HepG2 (cell line): Measurements from ENCODE around the gene TRAPPC10. TPM values are rescaled to one million over a fixed set of nuclear protein-coding genes. Genes with fewer than 3 reads are reported as not detected.
"Not testable (repeated sequence)": the region's sequence is repeated elsewhere in the genome, so short reads cannot be mapped to it uniquely, and the experiment has no call there.

Experiments
- ATAC-seq: fragments of 200-7000 bp; cut with Tn5 transposase; 3 replicates; pipeline ENCODE4 v1.9.1; 2020; ENCODE audit warnings: mild to moderate bottlenecking, moderate library complexity
- BruUV-seq: library from RNA; stranded (reverse); fragments of 400-500 nt; replicated peaks from 2 replicates; lab custom pipeline; 2021; lab: Mats Ljungman, UMichigan
- CTCF ChIA-PET: fragments of 300-600 bp; formaldehyde crosslinking; extraction: SDS; loops from one replicate; lab custom pipeline; 2021; ENCODE audit warnings: low total read pairs, inconsistent platforms, low intra/inter-chr PET ratio; lab: Yijun Ruan, JAX
- POLR2A ChIA-PET: fragments of 350-600 bp; sonication (Branson Sonifier 250); formaldehyde crosslinking; loops from one replicate; lab custom pipeline; 2020; ENCODE audit warnings: antibody characterized with exemption, inconsistent platforms; lab: Yijun Ruan, JAX
- DNase-seq: peaks from one replicate; pipeline ENCODE4 v3.0.0-alpha.2; 2015; ENCODE audit warnings: low spot score
- FAIRE-seq: peaks from 3 replicates; lab custom pipeline; 2011; peaks lifted over from hg19 to GRCh38; lab: Jason Lieb, UNC
- H2AFZ ChIP-seq: one replicate; pipeline ENCODE4 v1.6.1; 2011; ENCODE audit warnings: low read length, inconsistent platforms
- H3K27ac ChIP-seq: fragments of 300-600 bp; 3 replicates; pipeline ENCODE4 v1.8.0; 2011; ENCODE audit warnings: mixed run types, mild to moderate bottlenecking, mixed read lengths, low read length, inconsistent platforms; ENCODE audit not compliant: insufficient read depth; ENCODE audit errors: extremely low read length
- H3K27me3 ChIP-seq, 2 experiments: fragments of 200-600 bp in 1 of 2; 2 replicates in 1 of 2; 3 replicates in 1 of 2; pipeline versions ENCODE4 v1.6.0 to v1.8.0; 2011; ENCODE audit warnings: low read length in 2 of 2, mild to moderate bottlenecking in 2 of 2, moderate library complexity in 2 of 2, inconsistent platforms in 1 of 2; ENCODE audit not compliant: insufficient read depth in 2 of 2, control insufficient read depth in 1 of 2
- H3K36me3 ChIP-seq, 2 experiments: fragments of 200-600 bp in 1 of 2; replicated peaks in 1 of 2; 2 replicates in 1 of 2; 3 replicates in 1 of 2; pipeline versions ENCODE4 v1.5.1 to v1.8.0; 2011; ENCODE audit warnings: low read length in 2 of 2, inconsistent platforms in 1 of 2; ENCODE audit not compliant: insufficient read depth in 2 of 2, control insufficient read depth in 1 of 2
- H3K4me1 ChIP-seq: 2 replicates; pipeline ENCODE4 v1.5.1; 2012; ENCODE audit warnings: low read length, inconsistent platforms; ENCODE audit not compliant: insufficient read depth
- H3K4me2 ChIP-seq: 2 replicates; pipeline ENCODE4 v1.6.0; 2011; ENCODE audit warnings: low read depth, low read length, inconsistent platforms
- H3K4me3 ChIP-seq, 3 experiments: fragments of 200-600 bp in 1 of 3; sonication (generic), shearing (Covaris generic) in 1 of 3; replicated peaks in 1 of 3; 2 replicates each; pipeline ENCODE4 v1.5.1; 2011 to 2016; ENCODE audit warnings: low read length in 3 of 3, inconsistent platforms in 2 of 3, low read depth in 2 of 3, mild to moderate bottlenecking in 2 of 3, control low read depth in 1 of 3, mixed read lengths in 1 of 3; ENCODE audit not compliant: insufficient read depth in 1 of 3
- H3K79me2 ChIP-seq: one replicate; pipeline ENCODE4 v1.6.1; 2011; ENCODE audit warnings: low read length, inconsistent platforms; ENCODE audit not compliant: insufficient read depth
- H3K9ac ChIP-seq: 2 replicates; pipeline ENCODE4 v1.6.0; 2011; ENCODE audit warnings: mild to moderate bottlenecking, low read depth, low read length, inconsistent platforms; ENCODE audit not compliant: insufficient read depth
- H3K9me3 ChIP-seq: 2 replicates; pipeline ENCODE4 v1.5.1; 2012; ENCODE audit warnings: mild to moderate bottlenecking, low read length
- H4K20me1 ChIP-seq: 2 replicates; pipeline ENCODE4 v1.6.0; 2011; ENCODE audit warnings: inconsistent platforms, mild to moderate bottlenecking, low read length, moderate library complexity; ENCODE audit not compliant: insufficient read depth
- WGBS: methylation state at CpG from one replicate; pipeline ENCODE4 v1.1.6; 2017; ENCODE audit warnings: low lambda C conversion rate; 5-methylcytosine and 5-hydroxymethylcytosine counted together
- in situ Hi-C: cut with HindIII; loops from 2 replicates; pipeline ENCODE4 v1.10.0; 2017; ENCODE audit warnings: low pct_unique_long_range_greater_than_20kb; ENCODE audit not compliant: extremely low pct_ligation_motif_present
- intact Hi-C: fragments of 100-400 bp; cut with micrococcal nuclease; formaldehyde crosslinking; loops from one replicate; pipeline ENCODE4 v1.10.0; 2022; ENCODE audit not compliant: unreplicated experiment
- polyA plus RNA-seq, 8 experiments: library from polyadenylated mRNA; depleted of rRNA in 3 of 8; stranded (reverse) in 7 of 8; unstranded in 1 of 8; fragments of >200 nt; fragmentation: Illumina TruSeq in 4 of 8; extraction: Trizol in 4 of 8; gene quantifications; 2 replicates each; pipeline versions ENCODE4 v1.2.1 to v1.2.3, GENCODE V29; 2011 to 2016; ENCODE audit warnings: low read depth in 4 of 8, missing spikeins in 1 of 8, mixed read lengths in 1 of 8; ENCODE audit not compliant: insufficient read depth in 1 of 8
- small RNA-seq, 3 experiments: library from RNA; depleted of rRNA; stranded (forward); fragments of <200 nt; gene quantifications; one replicate each; pipeline ENCODE3, GENCODE V24; 2012; ENCODE audit warnings: low read depth in 2 of 3, low replicate concordance in 1 of 3; ENCODE audit not compliant: insufficient read length in 3 of 3, insufficient read depth in 2 of 3
- total RNA-seq, 5 experiments: library from RNA; depleted of rRNA; stranded (reverse); fragments of >200 nt; fragmentation: Illumina TruSeq; extraction: Trizol; gene quantifications; 2 replicates each; pipeline ENCODE4 v1.2.3, GENCODE V29; 2016; ENCODE audit warnings: low read depth in 1 of 5

The TRAPPC10 gene
- total and polyA plus RNA-seq, 2 of the 13 experiments (the other 11 are each of a cell fraction or from before 2014, with no cell fraction given), result 10.6 to 16.5 TPM

DNA sequence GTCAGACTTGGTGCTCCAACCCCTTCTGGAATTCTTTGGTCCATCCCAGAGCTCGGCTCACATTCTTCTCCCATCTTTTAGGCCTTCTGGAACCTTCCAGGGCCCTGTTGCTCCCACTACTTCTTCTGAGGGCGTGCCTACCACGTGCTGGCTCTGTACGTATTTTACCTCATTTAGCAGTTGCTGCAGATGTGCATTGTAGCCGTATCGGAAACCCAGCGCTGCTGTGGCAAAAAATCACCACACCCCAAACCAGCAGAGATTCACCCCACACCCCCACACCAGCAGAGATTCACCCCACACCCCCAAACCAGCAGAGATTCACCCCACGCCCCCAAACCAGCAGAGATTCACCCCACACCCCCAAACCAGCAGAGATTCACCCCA, 143.9 kb downstream of the TRAPPC10 start:
- H3K9me3 ChIP-seq, H3K27ac ChIP-seq, H3K36me3 ChIP-seq, H3K4me3 ChIP-seq, intact Hi-C loops, H3K9ac ChIP-seq, H3K4me1 ChIP-seq, CTCF ChIA-PET, H4K20me1 ChIP-seq, H3K27me3 ChIP-seq, H3K4me2 ChIP-seq, POLR2A ChIA-PET, in situ Hi-C loops, BruUV-seq, DNase-seq, H2AFZ ChIP-seq, H3K79me2 ChIP-seq, FAIRE-seq, ATAC-seq: not testable (repeated sequence)
- WGBS, result no CpG with 5 or more reads among the region's 8 CpGs

Small RNA genes lying within 50 kb of the gene (small RNA-seq; reads per million reads assigned to genes)
- gene RNU6-1150P, result 0 reads per million in 3 experiments

Other genes with a start within 250 kb of the TRAPPC10 start
- gene CSTB, start 236.0 kb upstream of the TRAPPC10 start, total RNA-seq (2016; rRNA removed; fragmentation: Illumina TruSeq; extraction: Trizol), result 11.7 and 15.8 TPM in 2 replicates
- gene CSTB, start 236.0 kb upstream of the TRAPPC10 start, polyA plus RNA-seq (2011; rRNA removed), result 94.1 and 110 TPM in 2 replicates
- gene RRP1, start 222.7 kb upstream of the TRAPPC10 start, total RNA-seq (2016; rRNA removed; fragmentation: Illumina TruSeq; extraction: Trizol), result 24.6 and 35.1 TPM in 2 replicates
- gene RRP1, start 222.7 kb upstream of the TRAPPC10 start, polyA plus RNA-seq (2011; rRNA removed), result 20.1 and 22.2 TPM in 2 replicates
- 46.8 and 54.4 TPM in 2 replicates for gene AGPAT3, start 147.1 kb upstream of the TRAPPC10 start, total RNA-seq (2016; rRNA removed; fragmentation: Illumina TruSeq; extraction: Trizol)
- 32.2 and 40.5 TPM in 2 replicates for gene AGPAT3, start 147.1 kb upstream of the TRAPPC10 start, polyA plus RNA-seq (2011; rRNA removed)
- 17.0 and 17.7 TPM in 2 replicates for gene PWP2, start 95.1 kb downstream of the TRAPPC10 start, total RNA-seq (2016; rRNA removed; fragmentation: Illumina TruSeq; extraction: Trizol)
- 7.7 and 9.6 TPM in 2 replicates for gene PWP2, start 95.1 kb downstream of the TRAPPC10 start, polyA plus RNA-seq (2011; rRNA removed)
- 25.7 and 38.9 TPM in 2 replicates for gene GATD3, start 121.4 kb downstream of the TRAPPC10 start, total RNA-seq (2016; rRNA removed; fragmentation: Illumina TruSeq; extraction: Trizol)
- gene GATD3, start 121.4 kb downstream of the TRAPPC10 start, polyA plus RNA-seq (2011; rRNA removed), result 24.2 and 31.8 TPM in 2 replicates
- gene ICOSLG, start 228.6 kb downstream of the TRAPPC10 start, total RNA-seq (2016; rRNA removed; fragmentation: Illumina TruSeq; extraction: Trizol), result 0.45 and 0.51 TPM in 2 replicates
- gene ICOSLG, start 228.6 kb downstream of the TRAPPC10 start, polyA plus RNA-seq (2011; rRNA removed), result 1.3 and 2.9 TPM in 2 replicates
- gene DNMT3L, start 249.6 kb downstream of the TRAPPC10 start, total RNA-seq (2016; rRNA removed; fragmentation: Illumina TruSeq; extraction: Trizol), result 1.7 TPM in 1 of 2 replicates, not detected in the other
- 0.75 and 1.4 TPM in 2 replicates for gene DNMT3L, start 249.6 kb downstream of the TRAPPC10 start, polyA plus RNA-seq (2011; rRNA removed)